Measurements from ENCODE around the gene MYL9. TPM values are rescaled to one million over a fixed set of nuclear protein-coding genes. Genes with fewer than 3 reads are reported as not detected.

MYL9 gene
- total RNA-seq, 1 donor from 2014 or later: 0.26 TPM

GRCh38 chr20:36532388-36532787 lies 8.9 kb upstream of the MYL9 start:
- no peak overlapping the region for H3K27ac Mint-ChIP-seq
- intact Hi-C loops (cut with micrococcal nuclease): no loop called here
- H3K36me3 Mint-ChIP-seq (ENCODE audit: low read depth): peaks cover 4% of the 10 kb centered on the region
- no peak overlapping the region for H3K4me3 Mint-ChIP-seq
- DNase-seq (ENCODE audit: low spot score): no peak
- no peaks in the 10 kb centered on the region for H3K9me3 Mint-ChIP-seq
- H3K4me1 Mint-ChIP-seq (ENCODE audit: low read depth): no peaks in the 10 kb centered on the region
- H3K27me3 Mint-ChIP-seq (ENCODE audit: insufficient read depth): peaks cover under 1% of the 10 kb centered on the region

GRCh38 chr20:36532822-36533221 lies 8.5 kb upstream of the MYL9 start:
- no peaks in the 10 kb centered on the region for H3K9me3 Mint-ChIP-seq
- H3K36me3 Mint-ChIP-seq (ENCODE audit: low read depth): peaks cover under 1% of the 10 kb centered on the region
- H3K4me1 Mint-ChIP-seq (ENCODE audit: low read depth): no peaks in the 10 kb centered on the region
- intact Hi-C loops (cut with micrococcal nuclease): no loop called here
- no peak overlapping the region for H3K4me3 Mint-ChIP-seq
- H3K27ac Mint-ChIP-seq: no peak overlapping the region
- H3K27me3 Mint-ChIP-seq (ENCODE audit: insufficient read depth): peaks cover 5% of the 10 kb centered on the region
- no peak for DNase-seq (ENCODE audit: low spot score)

GRCh38 chr20:36538026-36538722 lies 3.1 kb upstream of the MYL9 start:
- Mint-ChIP-seq H3K4me3 (no peak overlapping the region), H3K9me3 (no peaks in the 10 kb centered on the region), H3K27ac (no peak overlapping the region), H3K36me3 (ENCODE audit: low read depth) (no peaks in the 10 kb centered on the region), H3K4me1 (ENCODE audit: low read depth) (no peaks in the 10 kb centered on the region), H3K27me3 (ENCODE audit: insufficient read depth) (peaks cover 12% of the 10 kb centered on the region)
- intact Hi-C loops (cut with micrococcal nuclease): no loop called here
- no peak for DNase-seq (ENCODE audit: low spot score)

DNA sequence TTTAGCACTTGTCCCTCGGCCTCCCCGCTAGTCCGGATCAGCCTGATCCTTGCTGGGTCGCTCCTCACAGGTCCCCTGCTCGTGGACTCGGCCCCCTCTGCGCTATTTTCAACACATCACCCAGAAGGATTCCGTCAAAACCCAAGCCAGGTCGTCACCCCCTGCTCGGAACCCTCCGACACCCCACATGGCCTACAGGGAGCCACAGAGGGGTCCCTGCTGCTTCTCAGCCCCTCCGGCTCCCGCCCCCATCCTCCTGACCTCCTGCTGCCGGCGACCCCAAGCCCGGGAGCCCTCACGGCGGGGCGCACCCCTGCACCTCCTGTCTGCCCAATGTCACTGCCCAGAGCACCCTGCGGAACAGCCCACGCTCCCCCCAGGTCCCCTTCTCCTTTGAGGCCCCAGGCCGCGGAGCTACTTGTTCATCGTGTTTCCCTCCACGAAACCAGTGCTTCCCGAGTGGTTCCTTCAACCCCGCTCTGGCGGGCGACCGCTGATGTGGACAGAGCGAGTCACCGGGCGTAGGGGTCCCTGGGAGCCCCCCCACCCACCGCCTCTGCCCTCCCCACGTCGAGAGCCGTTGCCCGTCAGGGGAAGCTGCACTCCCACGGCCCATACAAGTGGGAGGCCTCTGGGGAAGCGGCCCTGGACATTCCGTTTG lies 638 bp upstream of the MYL9 start:
- no peak for DNase-seq (ENCODE audit: low spot score)
- Mint-ChIP-seq H3K4me1 (ENCODE audit: low read depth) (no peaks in the 10 kb centered on the region), H3K9me3 (no peaks in the 10 kb centered on the region), H3K36me3 (ENCODE audit: low read depth) (no peaks in the 10 kb centered on the region), H3K27me3 (ENCODE audit: insufficient read depth) (peaks cover 12% of the 10 kb centered on the region), H3K27ac (no peak overlapping the region), H3K4me3 (no peak overlapping the region)
- intact Hi-C loops (cut with micrococcal nuclease): no loop called here

GRCh38 chr20:36541768-36542488 lies 609 bp downstream of the MYL9 start:
- Mint-ChIP-seq H3K4me1 (ENCODE audit: low read depth) (no peaks in the 10 kb centered on the region), H3K27ac (no peak overlapping the region), H3K27me3 (ENCODE audit: insufficient read depth) (peaks cover 12% of the 10 kb centered on the region), H3K4me3 (no peak overlapping the region), H3K9me3 (no peaks in the 10 kb centered on the region), H3K36me3 (ENCODE audit: low read depth) (no peaks in the 10 kb centered on the region)
- no peak for DNase-seq (ENCODE audit: low spot score)
- intact Hi-C loops (cut with micrococcal nuclease): no loop called here

GRCh38 chr20:36542516-36543183 lies 1.3 kb downstream of the MYL9 start:
- no peaks in the 10 kb centered on the region for H3K36me3 Mint-ChIP-seq (ENCODE audit: low read depth)
- no peaks in the 10 kb centered on the region for H3K9me3 Mint-ChIP-seq
- no peaks in the 10 kb centered on the region for H3K4me1 Mint-ChIP-seq (ENCODE audit: low read depth)

GRCh38 chr20:36543184-36544133 lies 2.1 kb downstream of the MYL9 start:
- H3K36me3 Mint-ChIP-seq (ENCODE audit: low read depth): no peaks in the 10 kb centered on the region
- H3K27ac Mint-ChIP-seq: no peak overlapping the region
- H3K4me1 Mint-ChIP-seq (ENCODE audit: low read depth): no peaks in the 10 kb centered on the region
- no peak for DNase-seq (ENCODE audit: low spot score)
- peaks cover 4% of the 10 kb centered on the region for H3K27me3 Mint-ChIP-seq (ENCODE audit: insufficient read depth)
- intact Hi-C loops (cut with micrococcal nuclease): no loop called here
- no peak overlapping the region for H3K4me3 Mint-ChIP-seq
- H3K9me3 Mint-ChIP-seq: no peaks in the 10 kb centered on the region

More at GRCh38 chr20:36542516-36543183, 1.3 kb downstream of the MYL9 start:
- intact Hi-C loops (cut with micrococcal nuclease): no loop called here
- H3K27ac Mint-ChIP-seq: no peak overlapping the region
- no peak for DNase-seq (ENCODE audit: low spot score)
- H3K27me3 Mint-ChIP-seq (ENCODE audit: insufficient read depth): peaks cover 8% of the 10 kb centered on the region
- no peak overlapping the region for H3K4me3 Mint-ChIP-seq

GRCh38 chr20:36544134-36545018 lies 3.1 kb downstream of the MYL9 start:
- DNase-seq (ENCODE audit: low spot score): no peak
- Mint-ChIP-seq H3K36me3 (ENCODE audit: low read depth) (no peaks in the 10 kb centered on the region), H3K4me3 (no peak overlapping the region), H3K4me1 (ENCODE audit: low read depth) (no peaks in the 10 kb centered on the region), H3K27me3 (ENCODE audit: insufficient read depth) (peaks cover 4% of the 10 kb centered on the region), H3K9me3 (no peaks in the 10 kb centered on the region), H3K27ac (no peak overlapping the region)
- intact Hi-C loops (cut with micrococcal nuclease): no loop called here

- intact Hi-C loops (cut with micrococcal nuclease): no loop called here
- Mint-ChIP-seq H3K36me3 (ENCODE audit: low read depth) (no peaks in the 10 kb centered on the region), H3K27ac (no peak overlapping the region), H3K4me1 (ENCODE audit: low read depth) (no peaks in the 10 kb centered on the region), H3K27me3 (ENCODE audit: insufficient read depth) (no peaks in the 10 kb centered on the region), H3K4me3 (no peak overlapping the region), H3K9me3 (no peaks in the 10 kb centered on the region)
- DNase-seq (ENCODE audit: low spot score): no peak
Measured at GRCh38 chr20:36546111-36546736, 4.9 kb downstream of the MYL9 start.

DNA sequence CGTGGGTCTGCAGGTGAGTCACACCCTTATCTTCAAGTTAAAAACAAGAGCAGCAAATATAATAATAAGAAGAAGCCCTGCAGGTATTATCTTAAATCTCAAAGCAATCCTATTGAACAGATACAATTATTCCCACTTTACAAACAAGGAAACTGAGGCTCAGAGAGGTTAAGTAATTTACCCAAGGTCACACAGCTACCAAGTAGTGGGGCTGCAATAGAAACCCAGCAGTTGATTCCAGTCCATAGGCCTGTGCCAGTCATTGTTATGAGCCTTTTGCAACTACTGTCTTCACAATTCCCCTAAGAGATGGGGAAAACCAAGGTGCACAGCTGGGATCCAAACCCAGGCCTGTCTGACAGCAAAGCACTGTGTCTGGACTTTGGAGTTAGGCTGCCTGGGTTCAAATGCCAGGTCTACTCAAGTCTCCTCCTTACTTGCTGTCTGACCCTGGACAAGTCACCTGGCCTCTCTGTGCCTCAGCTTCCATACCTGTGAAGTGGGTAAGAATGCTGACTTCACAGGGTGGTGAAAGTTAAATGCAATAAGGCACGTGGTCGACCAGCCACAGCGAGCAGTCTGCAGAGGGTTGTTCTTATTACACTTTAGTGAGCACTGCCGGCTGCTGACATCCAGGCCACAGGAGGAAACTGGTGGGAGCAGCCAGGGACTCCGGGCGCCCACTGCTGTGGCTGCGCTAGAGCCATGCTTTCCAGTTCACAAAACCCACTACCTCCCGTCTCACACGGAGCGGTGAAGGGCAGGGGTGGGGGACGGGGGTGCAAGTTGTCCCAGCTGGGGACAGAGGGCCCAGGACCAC lies 6.1 kb downstream of the MYL9 start:
- Mint-ChIP-seq H3K27ac (no peak overlapping the region), H3K36me3 (ENCODE audit: low read depth) (no peaks in the 10 kb centered on the region), H3K4me3 (no peak overlapping the region), H3K27me3 (ENCODE audit: insufficient read depth) (no peaks in the 10 kb centered on the region), H3K4me1 (ENCODE audit: low read depth) (no peaks in the 10 kb centered on the region), H3K9me3 (no peaks in the 10 kb centered on the region)
- intact Hi-C loops (cut with micrococcal nuclease): no loop called here
- no peak for DNase-seq (ENCODE audit: low spot score)

- H3K27ac Mint-ChIP-seq: no peak overlapping the region
- no peaks in the 10 kb centered on the region for H3K9me3 Mint-ChIP-seq
- no peak for DNase-seq (ENCODE audit: low spot score)
- H3K36me3 Mint-ChIP-seq (ENCODE audit: low read depth): no peaks in the 10 kb centered on the region
- H3K4me1 Mint-ChIP-seq (ENCODE audit: low read depth): no peaks in the 10 kb centered on the region
- H3K4me3 Mint-ChIP-seq: no peak overlapping the region
- intact Hi-C loops (cut with micrococcal nuclease): no loop called here
- H3K27me3 Mint-ChIP-seq (ENCODE audit: insufficient read depth): no peaks in the 10 kb centered on the region
Measured at GRCh38 chr20:36548006-36548315, 6.6 kb downstream of the MYL9 start.

All from activated T-helper 1 cell treated with anti-CD3 and anti-CD28 coated beads, Interleukin-12 subunit alpha, Interleukin-12 subunit beta, Interleukin-2, Interleukin-4 antibody, amounts not matched to agents 30 ng/mL and 10 ng/mL and 1 ng/mL, durations not matched to agents 14 hours and 24 hours and 36 hours (primary cell).